NCI-H82 treated with DMSO at 0.1 percent for 48 hours (cell line): ENCODE measurements around the gene ZBTB40.

ENCODE experiments used
- DNase-seq: peaks from one replicate; lab custom pipeline; 2025; ENCODE audit not compliant: unreplicated experiment; lab: John Stamatoyannopoulos, UW

ZBTB40 gene

GRCh38 chr1:22451702-22452480 lies at the start of gene ZBTB40:
ZBTB40 (plus strand) TSS chr1:22451851; CDS start chr1:22489949, 38,098 bp downstream.
- peak; percentile 92 for DNase-seq

DNA sequence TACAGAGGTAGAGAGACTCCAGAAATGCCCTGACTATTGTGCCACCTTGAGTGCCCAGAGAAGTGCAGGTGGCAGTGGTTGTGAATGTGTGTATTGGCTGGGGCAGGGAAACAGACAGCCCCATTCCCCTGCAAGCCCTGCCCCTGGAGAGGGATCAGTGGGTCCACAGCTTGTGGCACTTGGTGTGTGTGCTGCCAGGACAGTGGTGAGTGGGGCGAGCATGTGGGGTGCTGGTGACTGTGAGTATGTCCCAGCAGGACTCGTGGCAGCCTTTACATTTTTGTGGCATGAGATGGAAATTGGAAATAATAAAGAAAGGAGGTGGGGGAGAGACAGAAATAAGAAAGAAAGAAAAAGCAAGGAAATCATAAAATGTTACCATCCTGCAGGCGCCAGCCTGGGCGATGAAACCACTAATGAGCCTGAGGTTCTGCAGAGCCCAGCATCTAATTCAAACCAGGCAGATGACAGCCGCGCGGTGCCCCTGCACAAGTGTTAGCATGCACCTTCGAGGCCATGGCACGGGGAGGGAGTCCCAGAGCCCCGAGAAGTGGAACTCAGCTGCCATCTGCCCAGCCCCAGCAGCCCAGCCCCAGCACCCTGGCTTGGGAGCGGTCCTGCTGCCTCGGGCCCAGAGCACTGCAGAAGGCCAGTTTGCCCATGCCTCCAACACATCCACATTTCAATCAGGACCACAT lies 49.1 kb upstream of the ZBTB40 start:
- DNase-seq = no peak

- no peak for DNase-seq
Observed at GRCh38 chr1:22404486-22404885, 47.2 kb upstream of the ZBTB40 start.

DNA sequence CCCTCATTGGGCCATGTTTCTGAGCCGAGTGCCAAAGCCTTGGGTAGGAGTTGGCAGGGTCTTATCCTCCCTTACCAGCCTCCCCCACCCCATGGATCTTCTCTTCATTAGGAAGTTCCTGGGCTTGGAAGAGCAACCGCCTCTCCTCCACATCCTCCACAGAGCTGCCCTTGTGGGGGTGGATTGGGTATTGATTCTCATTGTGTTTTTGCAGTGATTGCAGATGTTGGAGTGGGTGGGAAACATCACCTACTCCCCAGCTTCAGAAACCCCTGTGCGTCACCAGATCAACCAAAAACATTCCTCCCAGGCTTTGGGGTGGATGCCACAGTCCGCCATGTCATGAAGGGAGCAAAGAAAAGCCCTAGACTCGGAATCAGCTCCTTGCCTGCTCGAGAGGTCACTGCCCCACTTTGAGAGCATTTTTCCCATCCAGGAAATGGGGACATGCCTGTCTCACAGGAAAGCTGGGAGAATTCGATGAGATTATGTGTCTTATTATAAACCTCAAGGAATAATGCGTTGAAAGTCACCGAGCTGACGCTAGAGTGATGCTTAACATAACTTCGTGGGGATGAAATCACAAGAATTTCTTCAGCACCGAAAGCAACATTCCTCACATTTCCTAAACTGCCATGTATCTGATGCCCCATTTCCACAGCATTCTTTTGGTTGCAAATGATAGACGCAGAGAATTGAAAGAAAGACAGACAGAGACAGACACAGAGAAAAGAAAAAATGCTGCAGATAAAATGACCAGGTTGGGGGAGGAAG lies 44.7 kb upstream of the ZBTB40 start:
- no peak for DNase-seq

- DNase-seq = no peak
Observed at GRCh38 chr1:22408230-22408629, 43.4 kb upstream of the ZBTB40 start.

- DNase-seq = no peak
Observed at GRCh38 chr1:22410401-22410800, 41.2 kb upstream of the ZBTB40 start.

GRCh38 chr1:22410928-22411495 lies 40.6 kb upstream of the ZBTB40 start:
- DNase-seq = no peak

DNA sequence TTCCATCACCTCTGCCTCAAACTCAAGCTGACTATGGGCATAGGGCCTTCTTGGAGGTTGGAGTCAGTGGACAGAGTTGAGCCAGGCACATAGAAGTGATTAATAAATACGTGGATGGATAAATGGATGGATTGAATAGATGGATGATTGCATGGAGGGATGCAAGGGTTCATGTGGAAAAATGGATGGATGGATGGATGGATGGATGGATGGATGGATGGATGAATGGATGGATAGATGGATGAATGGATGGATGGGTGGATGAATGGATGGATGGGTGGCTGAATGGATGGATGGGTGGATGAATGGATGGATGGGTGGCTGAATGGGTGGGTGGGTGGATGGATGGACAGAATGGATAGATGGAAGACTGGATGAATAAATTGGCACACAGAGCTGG lies 40.1 kb upstream of the ZBTB40 start:
- no peak for DNase-seq

DNA sequence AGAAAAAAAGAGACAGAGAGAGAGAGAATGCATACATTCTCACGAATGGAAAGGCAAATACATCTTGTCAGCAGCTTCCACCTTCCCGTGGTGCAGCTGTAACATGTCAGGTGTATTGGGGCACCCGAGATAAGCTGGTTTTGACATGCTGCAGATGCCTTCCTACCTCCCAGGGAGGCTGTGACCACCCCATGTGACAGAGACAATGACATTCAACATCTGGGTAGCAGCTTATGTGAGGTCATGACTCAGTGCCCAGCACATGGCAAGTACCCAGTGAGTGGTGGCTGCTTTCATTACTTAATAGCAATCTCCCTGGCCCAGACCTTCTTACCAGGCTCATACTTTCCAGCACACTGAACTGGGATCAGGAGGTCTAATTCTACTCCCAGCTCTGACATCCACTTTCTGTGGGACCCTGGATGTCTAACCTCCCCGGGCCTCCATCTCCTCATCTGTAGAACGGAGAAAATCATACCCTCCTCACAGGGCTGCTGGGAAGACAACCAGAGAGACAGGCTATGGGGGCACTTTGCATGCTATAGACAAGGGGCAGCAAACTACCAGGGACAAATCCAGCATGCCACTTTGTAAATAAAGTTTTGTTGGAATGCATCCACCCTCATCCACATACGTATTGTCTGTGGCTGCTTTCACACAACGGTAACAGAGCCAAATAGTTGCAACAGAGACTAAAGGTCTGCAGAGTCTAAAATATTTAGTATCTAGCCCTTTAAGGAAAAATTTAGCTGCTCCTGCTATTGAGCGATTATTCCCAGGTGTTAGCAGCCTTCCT lies 38.5 kb upstream of the ZBTB40 start:
- no peak for DNase-seq

DNA sequence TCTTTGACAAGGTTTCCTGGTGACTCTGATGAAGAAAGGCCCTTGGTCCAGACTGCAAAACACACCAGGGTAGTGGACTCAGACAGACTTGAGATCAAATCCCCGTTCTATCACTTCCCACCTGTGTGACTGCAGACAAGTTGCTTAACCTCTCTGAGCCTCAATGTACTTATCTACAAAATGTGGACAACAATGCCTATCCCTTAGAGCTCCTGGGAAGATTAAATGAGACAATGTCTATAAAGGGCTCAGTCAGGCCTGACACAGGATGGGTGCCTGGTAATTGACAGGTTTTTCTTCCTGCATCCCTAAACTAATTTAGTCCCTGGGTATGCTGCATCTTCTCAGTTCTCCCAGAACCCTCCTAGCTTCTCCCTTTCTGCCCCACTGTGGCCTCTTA lies 37.9 kb upstream of the ZBTB40 start:
- no peak for DNase-seq

DNA sequence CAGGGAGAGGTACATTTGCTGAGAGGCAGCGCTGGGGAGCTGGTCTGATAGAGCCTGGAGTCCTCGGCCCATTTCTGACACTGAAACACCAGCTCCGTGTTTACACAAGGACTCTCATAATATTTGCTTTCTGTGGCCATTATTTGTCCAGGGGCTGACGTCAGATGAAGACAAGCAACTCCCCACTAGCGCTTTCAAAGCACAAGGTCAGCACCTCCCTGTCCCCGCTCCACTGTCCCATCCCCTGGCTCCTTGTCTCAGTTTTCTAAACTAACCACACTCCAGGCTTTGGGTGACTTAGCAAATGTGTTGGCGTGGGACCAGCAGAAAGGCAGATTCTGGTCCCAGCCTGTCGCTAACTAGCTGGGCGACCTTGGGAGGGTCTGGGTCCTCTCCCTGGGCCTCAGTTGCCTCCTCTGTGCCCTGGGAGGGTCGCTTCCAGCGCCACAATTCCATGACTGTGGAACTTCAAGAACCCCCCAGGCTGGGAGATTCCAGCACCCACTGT lies 37.4 kb upstream of the ZBTB40 start:
- DNase-seq = no peak

DNA sequence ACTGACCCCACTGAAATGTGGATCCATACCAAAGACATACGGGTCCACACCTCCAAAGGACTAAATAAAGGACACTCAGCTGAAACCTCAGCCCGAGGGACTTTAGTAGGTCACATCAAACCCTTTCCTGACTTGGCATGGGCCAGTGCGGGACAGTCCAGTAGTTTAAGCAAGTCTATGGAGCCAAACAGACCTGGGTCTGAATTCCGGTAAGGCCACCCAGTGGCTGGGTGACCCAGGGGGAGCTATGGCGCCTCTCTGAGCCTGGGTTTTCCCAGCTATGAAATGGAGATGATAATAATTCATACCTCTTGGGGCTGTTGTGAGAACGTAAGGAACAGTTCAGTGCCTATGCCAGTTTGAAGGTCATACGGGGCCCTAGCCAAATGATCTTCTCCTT lies 36.2 kb upstream of the ZBTB40 start:
- no peak for DNase-seq

GRCh38 chr1:22416555-22417454 lies 34.8 kb upstream of the ZBTB40 start:
- DNase-seq = peak; percentile 76

DNA sequence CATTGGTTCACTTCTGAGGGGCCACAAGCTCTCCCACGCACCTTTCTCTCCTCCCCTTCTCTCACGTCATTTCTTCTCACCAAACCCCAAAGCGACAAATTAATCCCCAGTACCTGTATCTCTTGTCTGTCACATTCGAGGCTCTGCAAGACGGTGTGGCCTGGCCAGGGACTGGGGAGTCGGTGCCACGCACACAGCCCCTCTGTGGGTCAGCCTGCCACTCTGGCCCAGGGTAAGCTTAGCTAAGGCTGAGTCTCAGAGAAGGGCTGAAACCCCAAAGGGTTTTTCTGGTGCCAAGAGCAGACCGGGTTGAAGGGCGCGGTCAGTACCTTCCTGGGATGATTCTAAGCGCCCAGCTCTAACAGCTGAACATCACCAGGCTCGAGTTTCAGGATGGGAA lies 34.2 kb upstream of the ZBTB40 start:
- DNase-seq = no peak

DNA sequence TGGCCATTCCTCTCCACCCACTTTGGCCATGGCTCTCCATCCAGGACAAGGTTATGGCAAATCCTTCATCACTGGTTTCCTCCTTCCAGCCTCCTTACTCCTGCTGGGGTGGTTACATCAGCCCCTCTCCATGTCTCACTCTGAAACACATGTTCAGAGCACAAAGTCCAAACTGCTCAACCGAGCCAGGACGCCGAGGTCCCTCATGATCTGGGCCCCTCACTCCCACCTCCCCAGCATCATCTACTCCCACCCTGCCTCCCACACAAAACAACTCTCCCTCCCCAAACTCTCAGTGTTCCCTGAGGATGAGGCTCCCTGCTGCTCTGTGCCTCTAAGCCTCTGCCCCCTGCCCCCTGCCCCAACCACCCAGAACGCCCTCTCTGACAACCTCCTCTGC lies 33.3 kb upstream of the ZBTB40 start:
- DNase-seq = no peak

DNA sequence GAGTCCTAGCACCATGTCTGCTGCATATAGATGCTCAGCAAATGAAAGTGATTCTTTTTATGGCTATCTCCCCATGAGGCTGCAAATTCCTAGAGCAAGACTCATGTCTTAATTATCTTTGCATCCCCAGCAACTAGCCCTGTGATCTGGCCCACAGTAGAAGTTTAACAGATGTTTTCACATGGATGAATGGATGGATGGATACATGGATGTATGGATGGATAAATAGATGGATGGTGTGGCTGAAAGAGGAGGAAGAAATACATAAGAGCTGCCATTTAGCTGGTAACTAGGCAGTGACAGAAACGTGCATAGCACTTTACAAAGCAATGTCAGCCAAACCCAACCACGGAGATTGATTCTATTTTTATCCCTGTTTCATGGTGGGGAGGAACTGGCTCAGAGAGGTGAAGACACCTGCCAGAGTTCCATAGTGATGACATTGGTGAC lies 32.7 kb upstream of the ZBTB40 start:
- DNase-seq = no peak

DNA sequence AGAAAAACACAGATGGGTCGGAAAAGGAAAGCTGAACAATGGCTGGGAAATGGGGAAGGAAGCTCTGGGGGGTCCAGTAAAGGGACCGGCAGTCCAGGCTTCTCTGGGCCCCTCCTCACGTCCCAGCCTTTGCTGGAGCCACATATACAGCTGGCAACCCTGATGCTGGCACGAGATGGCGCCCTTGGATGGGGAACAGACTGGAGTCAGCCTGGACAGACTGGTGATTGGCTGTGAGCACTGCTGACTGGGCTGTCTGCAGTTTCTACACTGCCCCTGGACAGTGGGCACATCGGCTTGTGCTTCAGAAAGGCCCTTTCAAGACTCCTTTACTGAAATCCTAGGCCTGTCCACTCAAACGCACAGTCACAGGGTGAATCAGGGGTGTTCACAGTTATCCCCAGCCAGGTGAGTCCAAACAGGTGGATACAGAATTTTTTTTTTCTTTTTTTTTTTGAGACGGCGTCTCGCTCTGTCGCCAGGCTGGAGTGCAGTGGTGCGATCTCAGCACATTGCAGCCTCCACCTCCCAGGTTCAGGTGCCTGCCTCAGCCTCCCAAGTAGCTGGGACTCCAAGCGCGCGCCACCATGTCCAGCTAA lies 31.1 kb upstream of the ZBTB40 start:
- peak; percentile 77 for DNase-seq

GRCh38 chr1:22426781-22427180 lies 24.9 kb upstream of the ZBTB40 start:
- DNase-seq = no peak

GRCh38 chr1:22428672-22429071 lies 23.0 kb upstream of the ZBTB40 start:
- no peak for DNase-seq
